Kidney (tissue), 14 donors: Measurements from ENCODE around the gene IRF4. TPM values are rescaled to one million over a fixed set of nuclear protein-coding genes. Genes with fewer than 3 reads are reported as not detected.
A peak's percentile ranks its signal among the peaks of the same experiment; 100 is the strongest.

Source experiments
- DNase-seq, 5 donors: peaks; one replicate each; pipeline ENCODE4 v3.0.0-alpha.2; 2013 to 2020
- FAIRE-seq: peaks from 2 replicates; lab custom pipeline; 2012; peaks lifted over from hg19 to GRCh38; lab: Jason Lieb, UNC
- H3K27ac ChIP-seq, 2 donors: one replicate each; pipeline ENCODE4 v1.7.0; 2013; ENCODE audit warnings: low read depth in 2 of 2, low read length in 2 of 2, inconsistent platforms in 1 of 2
- H3K27me3 ChIP-seq: one replicate; pipeline ENCODE4 v1.7.1; 2013; ENCODE audit warnings: low read length, inconsistent platforms; ENCODE audit not compliant: control insufficient read depth, insufficient read depth
- H3K36me3 ChIP-seq, 3 donors: one replicate each; pipeline versions ENCODE4 v1.7.0 to v1.7.1; 2013; ENCODE audit warnings: low read length in 3 of 3, control low read depth in 1 of 3, inconsistent platforms in 1 of 3; ENCODE audit not compliant: insufficient read depth in 3 of 3, control insufficient read depth in 2 of 3
- H3K4me1 ChIP-seq, 3 donors: one replicate each; pipeline versions ENCODE4 v1.7.0 to v1.7.1; 2013; ENCODE audit warnings: low read length in 3 of 3, inconsistent platforms in 1 of 3, low read depth in 1 of 3; ENCODE audit not compliant: control insufficient read depth in 2 of 3, insufficient read depth in 2 of 3
- H3K4me3 ChIP-seq, 3 donors: one replicate each; pipeline versions ENCODE4 v1.7.0 to v1.8.1; 2013; ENCODE audit warnings: low read length in 3 of 3, control low read depth in 1 of 3, inconsistent platforms in 1 of 3
- H3K9ac ChIP-seq, 3 donors: one replicate each; pipeline versions ENCODE4 v1.7.0 to v1.7.1; 2013; ENCODE audit warnings: low read length in 3 of 3, control low read depth in 1 of 3, inconsistent platforms in 1 of 3
- H3K9me3 ChIP-seq, 3 donors: one replicate each; pipeline versions ENCODE4 v1.7.0 to v1.7.1; 2013; ENCODE audit warnings: low read length in 3 of 3, control low read depth in 1 of 3, inconsistent platforms in 1 of 3; ENCODE audit not compliant: control insufficient read depth in 2 of 3, insufficient read depth in 1 of 3
- intact Hi-C: fragments of 100-400 bp; cut with DNase I; formaldehyde crosslinking; loops from one replicate; pipeline ENCODE4 v1.11.1; 2022
- polyA plus RNA-seq: library from polyadenylated mRNA; stranded (reverse); fragments of 350-450 nt; fragmentation: Illumina TruSeq; extraction: RNeasy Lipid Tissue Mini Kit (QIAGEN cat#74804); gene quantifications from one replicate; pipeline ENCODE4 v1.2.3, GENCODE V29; 2014; ENCODE audit warnings: low read depth, low replicate concordance; ENCODE audit not compliant: insufficient read depth
- total RNA-seq: library from RNA; stranded (reverse); fragmentation: NEBNext Ultra II Directional; extraction: Animal tissue kit (Norgen Biotek cat#: 25700); gene quantifications from one replicate; pipeline ENCODE4 v1.2.1, GENCODE V29; 2021
- TF ChIP-seq, protein P1 (sequence below): IDR thresholded peaks from 3 replicates; pipeline ENCODE4 v1.5.1; 2012; ENCODE audit warnings: mild to moderate bottlenecking, moderate library complexity, borderline replicate concordance; ENCODE audit not compliant: insufficient read depth; ENCODE audit errors: extremely low read depth
- donor health status: control.
- donor health status: control.
- donor health status: control.
- donor health status: control.
- donor health status: control.
- donor health status: DM: yes; HTN: yes; CAD: no.
- donor health status: Normal renal cell carcinoma (clear cell type).

Gene IRF4
- total and polyA plus RNA-seq, 2 donors from 2014 or later: 23.7 TPM; not detected in 1

DNA sequence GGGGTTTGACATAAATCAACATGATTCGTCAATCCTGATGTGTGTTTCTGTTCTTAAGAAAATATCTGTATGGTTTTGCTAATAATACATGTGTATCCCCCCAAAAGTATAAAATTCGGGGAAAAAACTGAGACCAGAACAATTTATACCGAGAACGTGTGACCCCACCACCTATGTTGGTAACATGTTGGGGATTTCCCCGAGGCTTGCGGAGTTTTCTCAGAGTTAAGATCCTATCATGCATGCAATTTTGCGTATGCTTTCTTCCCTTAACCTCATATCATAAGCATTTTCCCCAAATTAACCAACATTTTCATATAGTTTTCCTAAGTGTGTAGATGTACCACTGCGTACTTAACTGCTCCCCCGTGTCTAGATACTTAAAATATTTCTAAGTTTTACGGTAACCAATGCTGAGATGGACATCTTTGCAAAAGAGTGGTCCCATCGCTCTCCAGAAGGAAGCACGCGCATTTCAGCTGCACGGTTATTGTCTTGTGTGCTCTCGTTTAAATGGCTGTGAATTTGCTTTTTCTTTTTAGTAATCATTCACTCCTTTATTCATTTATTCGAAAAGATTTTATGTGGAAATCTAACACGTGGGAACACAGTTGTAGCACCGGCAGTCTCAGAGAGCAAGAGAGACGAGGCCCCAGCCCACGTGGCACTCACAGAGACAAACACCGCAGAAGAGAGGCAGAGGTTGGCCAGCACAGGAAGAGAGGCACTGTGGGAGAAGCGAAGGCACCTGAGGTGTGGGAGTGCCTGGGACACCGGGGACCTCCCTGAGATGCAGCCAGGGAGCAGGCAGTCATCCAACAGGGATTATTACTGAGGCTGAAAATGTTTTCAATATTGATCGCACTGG, 13.2 kb upstream of the IRF4 start:
- Histone ChIP-seq H3K4me1 (peaks cover 0 to 7% (median 0%) of the 10 kb centered on the region in 3 donors), H3K4me3 (no peak overlapping the region), H3K27me3 (no peaks in the 10 kb centered on the region), H3K36me3 (no peaks in the 10 kb centered on the region), H3K9ac (no peak overlapping the region), H3K27ac (no peak overlapping the region), H3K9me3 (no peaks in the 10 kb centered on the region)
- TF ChIP-seq, protein P1, sequence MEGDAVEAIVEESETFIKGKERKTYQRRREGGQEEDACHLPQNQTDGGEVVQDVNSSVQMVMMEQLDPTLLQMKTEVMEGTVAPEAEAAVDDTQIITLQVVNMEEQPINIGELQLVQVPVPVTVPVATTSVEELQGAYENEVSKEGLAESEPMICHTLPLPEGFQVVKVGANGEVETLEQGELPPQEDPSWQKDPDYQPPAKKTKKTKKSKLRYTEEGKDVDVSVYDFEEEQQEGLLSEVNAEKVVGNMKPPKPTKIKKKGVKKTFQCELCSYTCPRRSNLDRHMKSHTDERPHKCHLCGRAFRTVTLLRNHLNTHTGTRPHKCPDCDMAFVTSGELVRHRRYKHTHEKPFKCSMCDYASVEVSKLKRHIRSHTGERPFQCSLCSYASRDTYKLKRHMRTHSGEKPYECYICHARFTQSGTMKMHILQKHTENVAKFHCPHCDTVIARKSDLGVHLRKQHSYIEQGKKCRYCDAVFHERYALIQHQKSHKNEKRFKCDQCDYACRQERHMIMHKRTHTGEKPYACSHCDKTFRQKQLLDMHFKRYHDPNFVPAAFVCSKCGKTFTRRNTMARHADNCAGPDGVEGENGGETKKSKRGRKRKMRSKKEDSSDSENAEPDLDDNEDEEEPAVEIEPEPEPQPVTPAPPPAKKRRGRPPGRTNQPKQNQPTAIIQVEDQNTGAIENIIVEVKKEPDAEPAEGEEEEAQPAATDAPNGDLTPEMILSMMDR: no peak
- no peak for FAIRE-seq
- intact Hi-C loops: no loop called here
- peak in 1 of 5 donors; percentile 45 for DNase-seq

DNA sequence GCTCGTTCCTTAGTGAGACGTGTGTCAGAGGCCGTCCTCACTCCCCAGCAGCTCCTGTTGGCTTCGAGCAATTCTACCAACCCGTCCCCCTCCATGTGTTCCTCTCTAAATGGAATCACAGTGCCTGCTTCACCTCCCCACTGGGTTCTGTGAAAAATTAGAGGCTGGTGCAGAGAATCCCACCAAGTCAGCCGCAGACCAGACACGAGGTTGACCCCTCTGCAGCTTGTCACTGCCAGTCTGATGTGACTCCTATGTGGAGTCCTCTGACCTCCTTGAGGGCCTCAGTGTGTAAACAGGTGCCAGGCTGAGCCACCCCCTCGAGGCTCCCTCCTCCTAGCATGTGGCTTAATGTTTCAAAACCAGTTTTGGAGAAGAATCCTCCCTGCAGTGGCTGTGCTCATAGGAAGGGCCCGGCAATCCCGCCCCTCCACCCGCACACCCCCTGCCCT, 12.6 kb upstream of the IRF4 start:
- H3K4me3 ChIP-seq: no peak overlapping the region
- no peaks in the 10 kb centered on the region for H3K9me3 ChIP-seq
- DNase-seq (no peak), FAIRE-seq (no peak)
- peaks cover 0 to 1% (median 0%) of the 10 kb centered on the region in 3 donors for H3K4me1 ChIP-seq
- no peak overlapping the region for H3K9ac ChIP-seq
- no peak overlapping the region for H3K27ac ChIP-seq
- no peaks in the 10 kb centered on the region for H3K36me3 ChIP-seq
- TF ChIP-seq, protein P1: no peak
- intact Hi-C loops: no loop called here
- no peaks in the 10 kb centered on the region for H3K27me3 ChIP-seq

DNA sequence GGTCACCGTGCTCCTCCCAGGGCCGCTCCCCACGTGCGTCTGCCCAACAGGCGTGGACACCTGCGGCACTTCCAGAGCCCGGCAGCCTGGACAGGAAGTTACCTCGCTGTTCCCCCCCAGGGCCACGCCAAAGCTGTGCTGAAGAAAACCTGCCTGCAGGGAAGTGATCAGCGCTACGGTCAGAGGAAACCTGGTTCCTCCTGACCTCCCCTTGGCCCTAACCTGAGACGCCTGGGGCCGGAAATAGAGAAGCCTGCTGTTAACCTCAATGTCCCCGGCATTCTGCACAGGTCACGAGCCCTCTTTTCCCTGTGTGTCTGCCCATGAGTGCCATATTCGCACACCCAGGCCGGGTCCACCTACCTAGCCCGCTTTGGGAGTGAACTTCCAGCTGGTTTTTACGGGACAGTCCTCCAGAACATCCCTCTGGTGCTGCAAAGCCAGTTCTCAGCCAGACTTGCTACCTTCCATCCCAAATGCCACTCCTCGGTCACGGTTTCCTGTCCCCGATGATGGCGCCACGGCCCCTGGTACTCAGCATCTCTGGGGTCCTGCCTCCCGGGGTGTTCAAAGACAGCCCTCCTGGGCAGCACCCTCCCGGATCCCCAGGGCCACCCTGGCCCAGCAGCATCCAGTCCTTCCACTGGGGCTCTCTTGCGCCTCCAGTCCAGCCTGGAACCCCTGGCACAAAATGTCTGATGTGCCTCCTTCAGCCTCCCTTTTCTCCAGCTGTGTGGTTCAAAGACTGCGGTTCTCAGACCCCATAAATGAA, 12.0 kb upstream of the IRF4 start:
- Histone ChIP-seq H3K9ac (no peak overlapping the region), H3K27ac (no peak overlapping the region), H3K27me3 (no peaks in the 10 kb centered on the region), H3K4me1 (no peaks in the 10 kb centered on the region), H3K9me3 (no peaks in the 10 kb centered on the region), H3K36me3 (no peaks in the 10 kb centered on the region), H3K4me3 (no peak overlapping the region)
- FAIRE-seq: no peak
- TF ChIP-seq, protein P1: no peak
- intact Hi-C loops: no loop called here
- peak in 4 of 5 donors; percentile 31 to 89 (median 42) for DNase-seq
